Measurements from ENCODE around the gene AQP7.

The AQP7 gene

GRCh38 chr9:33349743-33350142 is 52.6 kb downstream of the AQP7 start:
- DNase-seq = no peak
- TF ChIP-seq POLR2A (IDR thresholded peaks at IDR 0.05; ENCODE audit: low read length) (no peak), GATA1 (IDR thresholded peaks at IDR 0.05; ENCODE audit: low read depth, low read length) (no peak)

GRCh38 chr9:33348998-33349397 is 53.4 kb downstream of the AQP7 start:
- TF ChIP-seq POLR2A (IDR thresholded peaks at IDR 0.05; ENCODE audit: low read length) (no peak), GATA1 (IDR thresholded peaks at IDR 0.05; ENCODE audit: low read depth, low read length) (no peak)

GRCh38 chr9:33346564-33346963 is 55.8 kb downstream of the AQP7 start:
- DNase-seq = no peak
- TF ChIP-seq GATA1 (IDR thresholded peaks at IDR 0.05; ENCODE audit: low read depth, low read length) = no peak
- TF ChIP-seq POLR2A (IDR thresholded peaks at IDR 0.05; ENCODE audit: low read length) = no peak

More at GRCh38 chr9:33348998-33349397, 53.4 kb downstream of the AQP7 start:
- DNase-seq = no peak

GRCh38 chr9:33344145-33344544 is 58.2 kb downstream of the AQP7 start:
- TF ChIP-seq POLR2A (IDR thresholded peaks at IDR 0.05; ENCODE audit: low read length) = no peak
- no peak for TF ChIP-seq GATA1 (IDR thresholded peaks at IDR 0.05; ENCODE audit: low read depth, low read length)
- DNase-seq = no peak

- peak; percentile 72 to 88 for DNase-seq
- TF ChIP-seq GATA1 (IDR thresholded peaks at IDR 0.05; ENCODE audit: low read depth, low read length) = no peak
- no peak for TF ChIP-seq POLR2A (IDR thresholded peaks at IDR 0.05; ENCODE audit: low read length)
Observed at GRCh38 chr9:33341182-33341581, 61.2 kb downstream of the AQP7 start.

GRCh38 chr9:33340186-33340585 is 62.2 kb downstream of the AQP7 start:
- TF ChIP-seq GATA1 (IDR thresholded peaks at IDR 0.05; ENCODE audit: low read depth, low read length) (no peak), POLR2A (IDR thresholded peaks at IDR 0.05; ENCODE audit: low read length) (no peak)
- DNase-seq = peak; percentile 43 to 56

Measured in erythroblast (primary cell).